GM19193 (cell line): ENCODE results near the gene HOXB2.

Experiments used
- POLR2A ChIP-seq: IDR thresholded peaks from 4 replicates; pipeline ENCODE4 v1.6.1; 2011; ENCODE audit not compliant: insufficient read depth, insufficient read length; ENCODE audit errors: extremely low read depth

HOXB2 gene

GRCh38 chr17:48563867-48564187 is 18.9 kb upstream of the HOXB2 start:
- TF ChIP-seq POLR2A, result no peak

DNA sequence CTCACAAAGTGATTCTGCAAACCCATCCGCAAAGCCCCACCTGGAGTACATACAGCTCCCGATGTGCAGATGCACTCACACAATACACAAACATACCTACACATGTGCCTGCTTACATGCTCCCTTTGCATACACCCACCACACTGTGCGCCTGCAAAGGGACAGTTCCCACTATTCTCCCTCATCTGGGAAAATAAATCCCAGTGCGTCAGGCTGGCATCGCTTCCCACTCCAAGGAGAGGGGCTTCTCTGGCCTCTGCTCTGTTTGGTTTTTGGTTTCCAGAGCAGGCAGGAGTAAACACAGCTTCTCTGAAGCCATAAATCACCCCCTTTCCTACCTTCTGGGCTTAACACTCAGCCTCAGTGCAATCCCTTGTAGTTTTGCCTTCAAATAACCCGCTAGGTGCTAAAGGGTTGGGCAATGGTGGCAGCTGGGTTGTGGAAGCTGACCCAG is 18.5 kb upstream of the HOXB2 start:
- no peak for TF ChIP-seq POLR2A

GRCh38 chr17:48562934-48563333 is 18.0 kb upstream of the HOXB2 start:
- no peak for TF ChIP-seq POLR2A

- peak; percentile 28 for TF ChIP-seq POLR2A
These were observed 17.2 kb upstream of the HOXB2 start for GRCh38 chr17:48561884-48562810.

DNA sequence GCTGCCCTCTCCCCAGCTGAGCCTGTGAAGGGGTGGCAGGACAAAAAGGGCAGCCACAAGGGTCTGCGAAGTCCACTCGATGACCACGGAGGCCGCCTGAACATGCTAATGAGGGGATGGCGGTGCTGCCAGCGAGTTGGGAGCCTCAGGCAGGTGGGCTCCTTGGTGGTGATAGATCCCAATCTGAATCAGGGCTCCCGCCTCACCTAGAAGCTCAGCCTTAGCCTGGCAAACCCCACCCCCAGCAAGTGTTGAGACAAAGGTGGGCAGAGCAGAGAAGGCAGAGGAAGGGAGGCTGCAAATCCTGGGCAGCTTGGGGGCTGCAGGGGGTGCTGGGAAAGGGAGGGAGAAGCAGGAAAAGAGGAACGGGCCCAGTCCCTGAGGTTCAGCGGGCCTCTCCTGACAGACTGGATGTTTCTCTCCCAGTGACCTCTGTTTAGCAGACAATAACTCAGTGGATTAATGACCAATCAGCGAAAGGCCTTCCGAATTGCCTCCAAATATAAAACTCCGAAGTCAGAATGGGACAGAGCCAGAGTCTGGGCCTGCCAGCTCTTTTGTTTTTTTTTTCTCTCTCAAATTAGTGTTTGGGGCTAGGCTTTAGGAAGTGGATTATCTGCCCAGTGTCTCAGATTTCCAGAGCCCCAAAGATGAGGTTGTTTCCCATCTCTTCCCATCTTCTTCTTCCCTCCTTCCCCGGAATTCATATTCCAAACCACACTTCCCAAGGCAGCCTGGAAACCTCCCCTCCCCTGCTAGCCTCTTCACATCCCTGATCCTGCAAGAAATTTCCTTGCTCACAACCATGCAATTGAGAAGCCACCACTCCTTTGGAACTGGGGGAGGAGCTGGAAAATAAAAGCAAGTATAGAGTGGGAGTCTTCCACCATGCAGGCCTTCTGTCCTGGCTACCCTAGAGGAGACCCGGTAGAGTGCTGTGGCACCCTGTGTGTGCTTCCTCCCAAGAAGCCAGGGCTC is 15.2 kb upstream of the HOXB2 start:
- no peak for TF ChIP-seq POLR2A

GRCh38 chr17:48559122-48559839 is 14.4 kb upstream of the HOXB2 start:
- TF ChIP-seq POLR2A, result no peak

GRCh38 chr17:48558831-48559121 is 13.9 kb upstream of the HOXB2 start:
- TF ChIP-seq POLR2A, result no peak

- TF ChIP-seq POLR2A, result no peak
These were observed 13.3 kb upstream of the HOXB2 start for GRCh38 chr17:48558057-48558830.

DNA sequence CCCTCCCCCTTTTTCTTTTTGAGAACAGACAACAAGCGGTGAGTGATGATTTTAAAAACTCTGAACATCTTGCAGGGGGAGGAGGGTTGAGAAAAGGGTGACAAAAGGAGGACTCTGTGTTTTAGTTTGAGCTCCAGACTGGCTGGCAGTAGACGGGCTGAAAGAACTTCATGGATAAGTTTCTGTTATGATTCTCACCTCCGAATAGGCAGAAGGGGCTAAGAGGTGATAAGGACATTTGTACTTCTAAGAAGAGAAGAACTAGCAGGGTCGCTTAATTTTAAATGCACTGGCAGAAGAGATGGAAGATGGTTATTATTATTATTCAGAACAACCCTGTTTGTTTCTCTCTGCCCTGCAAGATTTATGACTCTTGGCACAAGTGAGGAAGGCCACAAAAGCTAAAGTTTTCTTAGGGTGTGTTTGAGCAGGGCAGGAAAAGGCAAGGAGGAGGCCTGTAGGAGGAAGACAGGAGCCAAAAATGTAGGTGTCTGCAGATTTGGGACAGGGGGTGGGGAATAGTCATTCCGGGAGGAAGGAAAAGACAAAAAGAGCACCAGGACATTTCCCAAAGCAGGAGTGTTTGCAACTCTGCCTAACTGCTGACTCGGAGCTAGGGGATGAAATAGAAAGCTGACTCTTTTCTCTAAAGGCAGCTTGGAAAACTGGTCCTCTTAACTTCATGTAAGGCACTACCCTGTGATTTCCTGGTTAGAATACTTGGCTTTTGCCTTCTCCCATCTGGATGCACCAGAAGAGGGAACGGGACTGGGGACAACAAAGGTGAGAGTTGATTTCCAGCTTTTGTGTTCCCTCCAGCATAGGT is 11.9 kb upstream of the HOXB2 start:
- TF ChIP-seq POLR2A, result no peak

GRCh38 chr17:48556229-48556575 is 11.3 kb upstream of the HOXB2 start:
- TF ChIP-seq POLR2A, result no peak

GRCh38 chr17:48555258-48556228 is 10.6 kb upstream of the HOXB2 start:
- no peak for TF ChIP-seq POLR2A

- no peak for TF ChIP-seq POLR2A
These were observed 9.7 kb upstream of the HOXB2 start for GRCh38 chr17:48554412-48555257.

- no peak for TF ChIP-seq POLR2A
These were observed 8.9 kb upstream of the HOXB2 start for GRCh38 chr17:48553826-48554225.
